Measurements from ENCODE around the gene LCN9. TPM values are rescaled to one million over a fixed set of nuclear protein-coding genes. Genes with fewer than 3 reads are reported as not detected.
"Not testable (repeated sequence)": the region's sequence is repeated elsewhere in the genome, so short reads cannot be mapped to it uniquely, and the experiment has no call there.

Gene LCN9, protein sequence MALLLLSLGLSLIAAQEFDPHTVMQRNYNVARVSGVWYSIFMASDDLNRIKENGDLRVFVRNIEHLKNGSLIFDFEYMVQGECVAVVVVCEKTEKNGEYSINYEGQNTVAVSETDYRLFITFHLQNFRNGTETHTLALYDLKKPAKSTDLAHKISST
- not detected for total RNA-seq
- long read RNA-seq: 0 reads

DNA sequence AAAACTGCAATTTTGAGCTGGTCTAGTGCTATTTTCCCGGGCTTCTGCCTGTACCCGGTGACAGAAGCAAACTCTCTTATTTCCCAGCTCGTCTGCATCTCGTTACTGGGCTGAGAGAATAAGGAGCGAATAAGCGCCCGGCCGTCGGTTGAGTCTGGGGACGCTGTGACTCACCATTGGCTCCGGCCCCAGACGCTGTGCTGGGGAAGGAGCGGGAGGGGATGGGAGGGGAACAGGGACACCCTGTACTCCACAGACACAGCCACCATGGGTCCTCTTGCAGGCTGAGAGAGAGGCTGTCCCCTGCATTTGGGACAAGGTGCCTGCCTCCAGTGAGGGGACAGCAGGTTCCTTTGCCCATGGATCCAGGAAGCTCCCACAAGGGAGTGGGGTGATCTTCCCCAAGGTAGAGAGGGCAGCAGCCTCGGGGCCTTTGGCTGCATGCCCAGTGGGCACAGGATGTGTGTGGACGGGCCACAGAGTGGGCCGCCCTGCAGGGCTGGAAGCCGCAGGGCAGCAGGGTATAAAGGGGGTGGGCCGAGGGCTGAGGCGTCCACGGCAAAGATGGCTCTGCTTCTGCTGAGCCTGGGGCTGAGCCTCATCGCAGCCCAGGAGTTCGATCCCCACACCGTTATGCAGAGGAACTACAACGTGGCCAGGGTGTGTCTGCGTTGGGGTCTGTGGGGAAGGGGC lies at the start of gene LCN9:
Gene LCN9, plus strand, starts transcription at position 552 of the 693 bp plus-strand sequence. Its CDS starts 13 bp downstream, at position 565.
- intact Hi-C loops (cut with DNase I, micrococcal nuclease): no loop called here
- ATAC-seq (no peak), DNase-seq (no peak)

DNA sequence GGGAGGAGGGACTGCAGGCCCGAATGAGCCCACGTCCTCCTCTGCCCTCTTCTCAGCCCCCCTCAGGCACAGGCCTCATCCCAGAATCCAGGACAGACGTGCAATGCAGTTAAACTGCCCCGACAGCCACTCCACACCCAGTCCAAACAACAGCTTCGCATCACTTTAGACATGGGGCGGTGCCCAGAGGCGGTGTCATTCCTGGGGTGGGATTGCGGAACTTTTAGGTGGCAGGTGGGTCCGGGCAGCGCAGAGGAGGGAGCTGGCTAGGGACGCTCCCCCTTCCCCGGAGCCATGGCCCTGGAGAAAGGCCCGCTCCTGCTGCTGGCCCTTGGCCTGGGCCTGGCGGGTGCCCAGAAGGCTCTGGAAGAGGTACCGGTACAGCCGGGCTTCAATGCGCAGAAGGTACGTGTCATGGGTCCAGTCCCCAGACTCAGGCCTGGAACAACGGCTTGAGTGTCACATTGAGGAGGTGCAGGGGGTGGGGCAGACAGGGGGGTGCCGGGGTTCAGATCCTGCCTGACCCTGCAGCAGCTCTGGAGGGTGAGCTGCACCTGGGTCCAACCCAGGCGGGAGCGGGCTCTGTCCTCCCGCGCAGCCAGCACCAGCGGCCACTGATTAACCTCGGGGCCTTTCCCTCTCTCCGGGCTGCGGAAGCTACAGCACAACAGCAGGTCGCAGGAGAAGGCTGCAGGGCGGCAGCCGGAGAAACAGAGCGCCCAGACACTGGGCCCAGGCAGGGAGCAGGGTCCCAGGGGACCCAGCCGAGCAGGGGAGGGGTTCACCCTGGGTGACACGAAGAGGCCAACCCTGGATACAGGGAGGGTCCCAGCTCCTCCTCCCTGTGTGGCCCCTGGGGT lies 48.9 kb upstream of the LCN9 start:
- DNase-seq: no peak
- no peak for ATAC-seq
- intact Hi-C loops (cut with DNase I, micrococcal nuclease): no loop called here

DNA sequence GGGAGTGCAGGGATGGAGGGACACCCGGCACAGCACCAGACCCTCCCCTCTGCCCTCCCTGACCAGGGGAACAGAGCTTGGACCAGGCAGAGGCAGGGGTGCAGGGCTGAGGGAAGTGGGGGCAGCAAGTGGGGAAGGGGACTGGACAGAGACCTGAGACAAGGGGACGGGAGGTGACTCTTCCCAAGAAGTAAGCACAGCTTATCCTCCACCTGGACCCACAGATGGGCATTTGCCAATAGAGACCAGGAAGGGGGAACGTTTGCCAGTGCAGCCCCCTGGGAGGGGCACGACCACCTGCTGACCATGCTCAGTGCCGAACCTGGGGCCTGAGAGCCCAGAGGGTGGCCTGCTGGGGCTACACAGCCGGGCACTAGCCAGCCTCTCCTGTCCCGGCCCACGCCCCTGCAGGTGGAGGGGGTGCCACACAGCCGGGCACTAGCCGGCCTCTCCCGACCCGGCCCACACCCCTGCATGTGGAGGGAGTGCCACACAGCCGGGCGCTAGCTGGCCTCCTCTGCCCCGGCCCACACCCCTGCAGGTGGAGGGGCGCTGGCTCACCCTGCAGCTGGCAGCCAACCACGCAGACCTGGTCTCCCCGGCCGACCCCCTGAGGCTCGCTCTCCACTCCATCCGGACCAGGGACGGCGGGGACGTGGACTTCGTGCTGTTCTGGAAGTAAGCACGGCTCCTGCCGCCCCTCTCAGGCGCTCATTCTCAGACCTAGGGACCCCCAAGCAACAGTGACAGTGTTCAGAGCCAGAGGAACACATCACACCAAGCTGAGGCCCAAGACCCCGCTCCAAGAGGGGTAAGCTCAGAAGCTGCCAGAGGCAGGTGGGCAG lies 48.1 kb upstream of the LCN9 start:
- no peak for ATAC-seq
- DNase-seq: no peak
- intact Hi-C loops (cut with DNase I, micrococcal nuclease): no loop called here

DNA sequence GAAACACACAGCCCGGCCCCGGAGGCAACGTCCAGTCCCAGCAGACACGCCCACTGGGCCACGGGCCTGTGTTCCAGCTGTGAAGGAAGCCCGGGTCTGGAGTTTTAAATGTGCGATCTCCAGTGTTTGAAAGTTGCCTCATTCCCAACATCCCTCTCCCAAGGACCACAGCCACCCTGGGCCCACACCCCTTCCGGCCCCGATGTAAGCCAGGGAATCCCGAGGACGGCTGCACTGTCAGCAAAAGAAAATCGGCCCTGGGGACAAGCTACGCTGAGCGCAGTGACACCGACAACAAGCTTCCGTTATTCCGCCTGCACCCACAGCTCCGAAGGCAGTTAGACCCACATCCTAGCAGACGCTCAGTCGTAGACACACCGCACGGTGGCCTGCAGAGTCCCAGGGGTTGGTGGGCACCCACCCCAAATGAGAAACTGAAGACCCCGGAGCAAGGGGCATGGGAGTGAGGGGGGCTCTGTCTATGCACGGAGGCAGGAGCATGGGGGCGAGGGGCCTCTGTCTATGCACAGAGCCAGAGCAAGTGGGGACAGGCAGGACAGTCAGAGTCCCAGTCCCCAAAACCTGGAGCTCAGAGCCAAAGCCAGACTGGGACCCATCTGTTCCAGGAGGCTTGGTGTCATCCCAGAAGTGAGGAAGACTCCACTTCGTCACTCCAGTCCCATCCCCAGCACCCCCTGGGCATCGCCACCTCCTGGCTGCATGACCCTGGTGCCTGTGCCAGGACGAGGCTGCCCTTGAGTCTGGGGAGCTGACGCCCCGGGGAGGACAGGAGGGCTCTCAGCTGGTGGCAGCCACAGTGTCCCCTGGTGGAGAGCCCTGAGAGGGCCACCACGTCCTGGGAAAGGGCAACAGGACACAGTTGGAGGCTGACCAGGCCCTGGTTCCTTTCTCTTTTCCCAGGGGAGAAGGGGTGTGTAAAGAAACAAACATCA lies 47.2 kb upstream of the LCN9 start:
- no peak for DNase-seq
- no peak for ATAC-seq
- intact Hi-C loops (cut with DNase I, micrococcal nuclease): no loop called here

DNA sequence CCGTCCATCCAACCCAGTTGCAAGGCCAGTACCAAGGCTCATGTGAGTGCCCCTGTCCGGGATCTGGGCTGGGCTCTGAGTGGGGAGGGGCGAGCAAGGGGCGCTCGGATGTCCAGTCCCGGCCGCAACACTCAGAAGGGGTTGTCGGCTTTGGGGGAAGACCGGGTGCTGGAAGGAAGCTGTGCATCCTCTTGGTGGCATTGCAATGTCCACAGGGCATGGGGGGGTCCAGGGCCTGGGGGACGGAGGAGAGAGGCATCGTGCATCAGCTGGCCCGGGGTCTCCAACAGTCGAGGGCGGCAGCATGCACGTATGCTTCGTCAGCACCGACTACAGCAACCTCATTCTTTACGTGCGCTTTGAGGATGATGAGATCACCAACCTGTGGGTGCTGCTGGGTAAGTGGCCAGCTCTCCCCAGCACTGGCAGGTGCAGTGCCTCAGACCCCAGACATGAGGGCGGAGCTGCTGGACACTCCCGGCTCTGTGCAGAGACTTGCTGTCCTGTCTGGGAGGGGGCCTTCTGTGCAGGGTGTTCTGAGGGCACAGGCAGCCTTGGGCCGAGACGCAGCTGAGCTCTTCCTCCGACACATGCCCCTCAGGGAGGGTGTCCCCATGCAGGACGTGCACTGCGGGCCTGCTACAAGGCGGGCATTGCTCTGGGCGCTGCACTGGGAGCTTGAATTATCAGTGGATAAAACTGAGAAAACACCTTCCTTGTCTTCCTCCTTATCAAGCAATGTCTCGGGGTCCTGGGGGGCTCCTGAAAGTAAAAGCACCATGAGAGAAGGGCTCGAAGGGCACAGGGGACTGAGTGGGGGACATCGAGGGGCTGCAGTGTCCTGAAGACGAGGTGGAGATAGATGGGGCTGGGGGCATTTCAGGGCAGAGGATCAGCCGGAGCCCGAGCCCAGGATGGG lies 46.2 kb upstream of the LCN9 start:
- intact Hi-C loops (cut with DNase I, micrococcal nuclease): no loop called here

DNA sequence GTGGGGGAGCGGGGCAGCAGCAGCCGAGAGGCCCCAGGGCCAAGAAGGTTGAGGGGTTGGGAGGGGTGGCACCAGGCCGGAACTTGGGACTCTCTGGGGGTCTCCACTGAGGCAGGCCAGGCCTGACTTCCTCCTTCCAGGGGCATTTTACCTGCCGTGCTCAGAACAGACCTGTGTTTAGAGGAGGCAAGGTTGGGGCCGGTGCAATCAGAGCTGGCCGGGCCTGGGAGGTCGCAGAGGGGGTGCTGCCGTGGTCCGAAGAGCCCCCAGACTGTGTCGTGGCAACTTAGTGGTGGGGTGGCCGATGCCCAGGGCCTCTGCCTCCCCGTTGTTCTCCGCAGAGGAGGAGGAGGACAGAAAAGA lies 45.6 kb upstream of the LCN9 start:
- intact Hi-C loops (cut with DNase I, micrococcal nuclease): no loop called here
- no peak for ATAC-seq
- no peak for DNase-seq

More for the DNA sequence above, 46.2 kb upstream of the LCN9 start:
- DNase-seq (no peak), ATAC-seq (no peak)

DNA sequence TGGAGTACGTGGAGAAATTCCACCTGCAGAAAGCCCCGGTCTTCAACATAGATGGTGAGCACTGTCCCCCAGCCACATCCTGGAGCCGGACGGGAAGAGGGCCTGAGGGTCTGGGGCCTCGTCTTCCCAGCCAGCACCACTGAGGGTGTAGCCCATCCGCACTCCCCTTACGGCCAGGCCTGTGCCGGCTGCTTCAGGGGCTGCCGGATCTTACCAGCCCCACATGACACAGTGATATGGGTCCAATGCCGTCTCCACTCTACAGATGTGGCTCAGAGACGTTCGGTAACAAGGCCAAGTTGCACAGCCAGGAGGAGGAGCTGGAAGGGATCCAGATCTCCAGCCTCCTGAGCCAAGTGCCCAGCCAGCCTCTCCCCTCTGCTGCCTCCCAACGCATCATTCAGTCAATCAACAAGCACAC lies 45.1 kb upstream of the LCN9 start:
- intact Hi-C loops (cut with DNase I, micrococcal nuclease): no loop called here
- DNase-seq: no peak
- ATAC-seq: no peak

DNA sequence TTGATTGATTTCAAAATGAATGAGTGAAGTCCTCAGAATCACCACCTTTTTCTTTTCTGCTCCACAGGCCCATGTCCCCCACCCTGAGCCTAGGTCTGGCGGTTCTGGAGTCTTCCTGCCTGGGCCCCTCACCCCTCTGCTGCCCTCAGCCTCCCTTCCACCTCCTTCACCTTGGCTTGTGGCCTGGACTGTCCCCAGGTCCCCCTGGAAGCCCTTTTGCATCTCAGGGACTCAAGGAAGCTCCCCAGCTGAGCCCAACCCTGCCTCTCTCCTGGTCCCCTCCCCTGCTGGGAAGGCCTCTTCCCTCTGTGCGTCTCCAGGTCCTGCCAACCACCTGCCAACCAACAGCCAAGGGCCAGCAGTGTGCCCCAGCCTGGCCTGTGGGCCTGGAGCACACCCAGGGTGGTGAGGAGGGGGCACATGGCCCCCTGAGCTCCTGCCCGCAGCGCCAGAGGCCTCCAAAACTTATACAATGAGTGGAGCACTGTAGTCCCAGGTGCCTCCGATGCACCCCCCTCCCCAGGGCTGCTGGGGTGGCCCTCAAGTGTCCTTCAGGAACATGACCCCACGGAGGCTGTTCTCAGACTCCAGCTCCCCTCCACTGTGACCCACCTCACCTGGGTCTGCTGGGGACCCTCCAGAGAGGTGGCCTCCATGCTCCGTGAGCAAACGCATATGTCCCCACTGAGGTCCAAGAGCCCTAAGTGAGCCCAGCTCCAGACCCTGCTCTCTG lies 44.1 kb upstream of the LCN9 start:
- ATAC-seq (no peak), DNase-seq (no peak)
- intact Hi-C loops (cut with DNase I, micrococcal nuclease): no loop called here

DNA sequence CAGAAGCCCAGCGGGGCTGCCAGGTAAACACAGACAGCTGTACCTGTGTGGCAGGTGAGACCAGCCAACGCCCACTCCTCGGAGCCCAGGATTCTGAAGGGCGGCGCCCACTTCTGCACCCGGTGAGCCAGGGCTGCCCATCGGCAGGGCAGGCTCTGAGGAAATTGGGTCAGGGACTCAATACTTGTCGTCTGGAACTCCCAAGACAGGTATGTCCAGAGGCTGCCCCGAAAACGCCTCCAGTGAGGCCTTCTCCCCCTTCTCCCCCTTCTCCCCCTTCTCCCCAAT lies 43.6 kb upstream of the LCN9 start:
- intact Hi-C loops (cut with DNase I, micrococcal nuclease): no loop called here
- ATAC-seq (no peak), DNase-seq (no peak)

DNA sequence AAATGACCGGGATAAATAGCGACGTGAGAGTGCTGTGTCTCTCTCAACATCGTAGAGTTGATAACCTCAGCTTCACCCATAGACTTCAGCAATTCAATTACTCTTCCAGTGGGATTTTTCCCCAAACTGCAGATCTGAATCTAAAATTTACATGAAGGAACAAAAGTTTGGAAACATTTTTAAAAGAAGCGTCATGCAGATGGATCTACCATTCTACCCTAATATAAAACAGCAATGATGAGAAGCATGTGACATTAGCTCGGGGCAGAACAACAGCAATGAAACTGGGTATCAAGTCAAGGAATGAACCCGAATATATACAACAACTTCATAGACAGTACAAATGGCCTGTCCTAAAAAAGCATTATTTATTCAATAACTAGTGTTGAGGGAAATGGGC lies 42.6 kb upstream of the LCN9 start:
- DNase-seq (no peak), ATAC-seq (no peak)
- intact Hi-C loops (cut with DNase I, micrococcal nuclease): no loop called here

DNA sequence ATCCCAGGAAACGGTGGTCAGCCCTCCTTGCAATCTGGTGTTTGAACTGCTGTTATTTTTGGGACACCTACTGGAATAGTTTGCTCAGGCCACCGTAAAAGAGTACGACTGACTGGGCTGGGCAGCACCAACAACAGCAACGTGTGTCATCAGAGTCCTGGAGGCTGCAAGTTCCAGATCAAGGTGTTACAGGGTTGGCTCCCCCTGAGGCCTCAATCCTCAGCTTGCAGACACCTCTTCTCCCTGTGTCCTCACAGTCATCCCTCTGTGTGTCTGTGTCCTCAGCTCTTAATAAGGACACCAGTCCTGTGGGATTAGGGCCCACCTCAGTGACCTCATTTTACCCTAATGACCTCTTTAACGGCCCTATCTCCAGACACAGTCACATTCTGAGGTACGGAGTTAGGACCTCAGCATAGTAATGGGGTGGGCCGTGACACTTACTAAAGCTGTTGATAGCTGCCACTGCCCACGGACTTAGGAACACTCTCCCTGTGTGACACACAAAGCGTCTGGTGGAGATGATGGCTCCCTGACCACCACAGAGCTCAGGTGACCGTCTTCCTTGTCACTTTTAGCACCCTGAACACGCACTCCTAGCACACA lies 40.6 kb upstream of the LCN9 start:
- intact Hi-C loops (cut with DNase I, micrococcal nuclease): no loop called here
- no peak for DNase-seq

DNA sequence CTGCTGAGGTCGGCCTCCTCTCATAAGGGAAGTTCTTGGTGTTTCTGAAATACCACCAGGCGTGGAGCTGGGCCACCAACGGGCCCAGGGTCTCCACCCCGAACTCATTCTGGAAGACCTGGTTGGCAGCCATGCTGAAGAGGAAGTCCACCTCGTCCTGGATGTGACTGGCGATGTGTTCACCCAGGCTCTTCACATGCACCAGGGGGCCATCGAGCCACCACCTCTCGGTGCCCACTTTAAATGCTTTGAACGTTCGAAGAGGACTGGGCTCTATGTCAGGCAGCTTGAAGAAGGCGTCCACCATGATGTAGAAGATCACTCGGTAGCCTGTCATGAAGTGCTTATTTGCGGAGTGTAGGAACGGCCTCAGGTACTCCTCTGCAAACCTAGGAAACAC lies 38.8 kb upstream of the LCN9 start:
- intact Hi-C loops (cut with DNase I, micrococcal nuclease): no loop called here
- DNase-seq (no peak), ATAC-seq (no peak)

More for the DNA sequence above, 40.6 kb upstream of the LCN9 start:
- ATAC-seq: no peak

DNA sequence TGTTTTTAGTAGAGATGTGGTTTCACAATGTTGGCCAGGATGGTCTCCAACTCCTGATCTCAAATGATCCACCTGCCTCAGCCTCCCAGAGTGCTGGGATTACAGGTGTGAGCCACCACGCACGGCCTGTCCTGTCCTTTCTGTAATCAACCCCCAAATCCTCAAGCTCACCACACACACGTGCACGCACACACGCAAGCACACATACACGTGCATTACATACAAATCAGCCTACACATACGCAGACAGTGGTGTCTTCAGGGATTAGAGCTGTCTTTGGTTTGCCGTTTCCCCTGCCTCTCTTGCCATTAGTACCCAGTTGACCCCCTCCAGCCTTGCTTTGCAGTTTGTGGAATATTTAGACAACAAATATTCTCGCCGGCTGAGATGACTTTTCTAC lies 30.3 kb upstream of the LCN9 start:
- intact Hi-C loops (cut with DNase I, micrococcal nuclease): no loop called here
- ATAC-seq (no peak), DNase-seq (no peak)

DNA sequence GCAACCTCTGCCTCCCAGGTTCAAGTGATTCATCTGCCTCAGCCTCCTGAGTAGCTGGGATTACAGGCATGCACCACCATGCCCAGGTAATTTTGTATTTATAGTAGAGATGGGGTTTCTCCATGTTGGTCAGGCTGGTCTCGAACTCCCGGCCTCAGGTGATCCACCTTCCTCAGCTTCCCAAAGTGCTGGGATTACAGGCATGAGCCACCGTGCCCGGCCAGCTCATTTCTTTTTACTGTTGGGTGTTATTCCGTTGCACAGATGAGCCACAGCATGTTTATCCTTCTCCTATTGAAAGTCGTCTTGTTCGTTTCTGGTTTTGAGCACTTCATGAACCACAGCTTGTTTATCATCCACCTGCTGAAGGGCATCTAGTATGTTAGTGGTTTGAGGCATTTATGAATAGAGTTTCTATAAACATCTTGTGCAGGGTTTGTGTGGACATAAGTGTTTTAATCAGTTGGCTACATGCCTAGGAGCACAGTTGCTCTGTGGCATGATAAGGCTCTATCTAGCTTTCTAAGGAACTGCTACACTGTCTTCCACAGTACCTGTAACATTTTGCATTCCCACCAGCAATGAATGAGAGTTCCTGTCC lies 26.1 kb upstream of the LCN9 start:
- DNase-seq; ATAC-seq; intact Hi-C loops (cut with DNase I, micrococcal nuclease): not testable (repeated sequence)

DNA sequence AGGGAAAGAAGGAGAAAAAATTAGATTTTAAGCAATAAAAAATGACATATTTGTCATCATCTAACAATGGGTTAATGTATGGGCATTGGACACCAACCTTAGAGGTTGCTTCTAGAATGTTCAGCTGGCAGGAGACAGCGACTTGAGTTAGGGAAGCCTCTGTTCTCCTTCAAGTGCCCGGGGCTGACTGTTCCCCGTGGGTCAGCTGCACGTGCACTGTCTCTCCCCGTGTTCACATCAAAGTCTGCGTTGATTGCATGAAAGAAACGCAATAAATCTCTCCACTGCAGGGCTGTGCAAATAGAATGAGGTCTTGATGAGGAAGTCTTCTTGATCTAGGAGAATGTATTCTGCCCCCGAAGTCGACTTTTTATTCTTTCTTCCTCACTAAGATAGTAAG lies 23.9 kb upstream of the LCN9 start, which contains the start of gene GLT6D1:
Gene GLT6D1, minus strand, starts transcription at position 345 of the 400 bp plus-strand sequence. CDS start 353 bp downstream, outside the sequence.
- intact Hi-C loops (cut with DNase I, micrococcal nuclease): no loop called here
- DNase-seq: no peak
- no peak for ATAC-seq

DNA sequence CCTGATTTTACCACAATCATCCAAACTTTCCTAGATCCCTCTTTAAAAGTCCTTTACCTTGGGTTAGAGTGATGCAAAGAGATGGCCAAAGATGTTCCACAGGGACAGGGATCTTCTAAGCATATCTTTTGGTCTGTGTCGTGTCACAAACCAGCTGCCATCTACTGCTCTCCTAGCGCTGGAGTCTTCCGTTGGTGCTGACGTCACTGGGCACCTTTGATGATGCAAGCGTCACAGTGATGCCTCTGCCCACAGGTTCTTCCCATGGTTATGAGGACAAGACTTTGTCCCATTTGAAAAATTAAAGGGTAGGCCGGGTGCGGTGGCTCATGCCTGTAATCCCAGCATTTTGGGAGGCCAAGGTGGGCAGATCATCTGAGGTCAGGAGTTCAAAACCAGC lies 22.1 kb upstream of the LCN9 start:
- ATAC-seq (no peak), DNase-seq (no peak)
- intact Hi-C loops (cut with DNase I, micrococcal nuclease): no loop called here
